HG02852 (cell line): ENCODE results near the gene GARS1.

Experiments used
- ATAC-seq: cut with Tn5 transposase; IDR thresholded peaks from one replicate; pipeline ENCODE4 v1.9.1; 2021; ENCODE audit warnings: mild to moderate bottlenecking, moderate library complexity; ENCODE audit not compliant: unreplicated experiment

Gene GARS1

DNA sequence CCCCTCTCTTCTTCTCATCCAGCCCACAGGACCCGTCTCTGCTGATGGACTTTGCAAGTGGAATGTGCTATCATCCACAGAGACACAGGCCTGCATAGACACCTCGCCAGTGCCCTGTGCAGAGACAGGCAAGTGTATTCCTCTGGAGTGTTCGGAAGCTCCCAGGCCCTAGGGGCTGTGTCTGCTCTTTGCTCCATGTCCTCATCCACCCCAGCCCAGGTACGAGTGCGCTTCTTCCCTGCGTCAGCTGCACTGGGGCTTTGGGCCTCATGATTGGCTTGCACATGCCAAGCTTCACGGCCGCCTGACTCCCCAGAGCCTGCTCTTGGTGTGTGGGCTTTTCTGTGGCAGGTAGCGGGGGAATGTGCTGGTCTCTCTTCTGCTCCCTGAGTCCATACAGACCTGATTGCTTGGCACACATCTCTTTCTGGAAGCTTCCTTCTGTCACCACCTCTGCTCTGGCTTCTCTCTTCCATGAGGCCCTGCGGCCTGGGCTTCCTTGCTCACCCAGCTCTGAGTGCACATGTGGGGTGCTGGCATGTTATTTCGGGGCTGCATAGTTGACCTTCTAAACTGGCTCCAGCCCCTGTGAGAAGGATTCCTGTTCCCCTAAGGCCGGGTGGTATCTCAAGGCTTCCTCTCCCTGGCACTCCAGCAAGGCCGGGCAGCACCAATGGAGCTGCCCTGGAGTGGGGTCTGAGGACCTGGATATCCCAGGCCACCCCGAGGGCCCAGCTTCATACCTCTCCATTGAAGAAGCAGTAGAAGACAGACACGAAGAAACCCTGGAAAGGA lies 59.8 kb downstream of the GARS1 start:
- no peak for ATAC-seq

DNA sequence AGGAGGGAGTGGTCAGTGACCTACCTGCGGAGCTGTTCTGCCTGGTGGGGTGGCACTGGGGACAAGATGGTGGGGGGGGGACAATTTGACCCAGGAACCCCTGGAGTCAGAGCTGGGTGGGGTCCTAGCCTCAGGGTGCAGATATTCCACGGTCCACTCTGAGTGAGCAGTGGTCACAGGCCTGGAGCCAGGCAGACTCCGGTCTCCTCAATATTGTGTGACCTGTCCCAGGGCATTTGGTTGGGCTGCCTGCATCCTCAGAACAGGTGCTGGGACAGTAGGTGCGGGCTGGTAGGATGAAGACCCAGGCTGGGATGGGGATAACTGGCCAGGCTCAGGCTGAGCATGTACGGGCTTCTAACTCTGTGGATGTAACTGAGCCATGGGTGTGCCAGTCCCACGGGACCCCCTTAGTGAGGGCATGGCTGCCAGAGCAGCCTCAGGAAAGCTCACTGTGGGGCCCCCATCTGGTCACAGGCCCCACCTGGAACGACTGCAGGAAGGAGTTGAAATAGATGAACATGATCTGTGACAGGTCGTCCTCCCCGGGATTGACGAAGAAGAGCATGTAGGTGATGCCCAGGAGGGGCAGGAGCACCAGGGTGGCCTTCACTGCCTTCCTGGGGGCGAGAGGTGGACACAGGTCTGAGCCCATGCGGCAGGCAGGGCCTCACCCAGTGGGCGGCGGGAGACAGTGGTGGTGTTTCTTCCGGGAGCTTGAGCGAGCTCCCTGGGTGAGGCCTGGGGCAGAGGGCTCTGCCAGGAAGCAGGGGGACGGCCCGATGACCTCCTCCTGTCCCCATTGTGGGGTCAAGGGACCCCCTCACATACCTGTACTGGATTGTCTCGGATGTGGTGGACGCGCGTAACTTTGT lies 60.7 kb downstream of the GARS1 start:
- no peak for ATAC-seq

DNA sequence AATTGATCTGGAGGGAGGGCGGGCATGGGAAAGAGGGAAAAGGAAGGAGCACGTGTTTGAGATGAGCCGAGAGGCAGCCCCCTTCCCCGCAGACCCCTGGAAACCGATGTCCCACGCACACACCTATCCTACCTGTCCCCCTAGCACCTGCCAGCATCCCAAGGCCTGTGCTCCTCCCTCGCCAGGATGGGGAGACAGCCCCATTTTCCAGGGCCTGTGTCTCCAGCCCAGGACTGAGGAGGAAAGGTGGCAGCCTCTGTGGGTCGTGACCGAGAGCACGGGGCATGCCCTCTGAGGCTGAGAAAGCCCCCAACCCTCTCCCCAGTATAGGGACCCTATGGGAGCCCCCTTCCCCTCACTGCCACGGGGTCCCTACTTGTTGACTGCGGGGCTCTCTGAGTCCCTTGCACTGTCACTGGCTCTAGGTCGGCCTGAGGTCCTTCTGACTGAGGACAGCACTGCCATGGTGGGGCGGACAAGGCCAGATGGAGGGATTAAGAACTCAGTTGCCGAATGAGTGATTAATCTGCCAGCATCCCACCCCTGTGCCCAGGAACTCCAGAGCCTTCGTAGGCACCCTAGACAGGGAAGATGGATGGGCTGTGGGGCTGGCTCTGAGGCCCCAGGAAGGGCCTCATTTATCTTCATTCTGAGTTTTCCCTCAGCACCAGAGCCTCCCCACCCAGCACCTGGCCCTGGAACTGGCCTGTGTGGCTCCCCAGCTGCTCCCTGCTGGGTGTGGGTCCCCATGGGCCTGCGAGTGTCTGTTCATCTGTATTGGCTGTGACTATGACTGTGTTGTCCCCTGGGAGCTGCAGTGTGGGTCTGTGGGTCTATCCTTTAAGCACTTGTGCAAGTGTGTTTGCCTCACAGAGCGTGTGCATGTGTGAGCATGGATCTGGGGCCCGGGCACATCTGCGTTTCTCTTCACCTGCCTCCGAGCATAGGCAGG lies 61.6 kb downstream of the GARS1 start:
- no peak for ATAC-seq

DNA sequence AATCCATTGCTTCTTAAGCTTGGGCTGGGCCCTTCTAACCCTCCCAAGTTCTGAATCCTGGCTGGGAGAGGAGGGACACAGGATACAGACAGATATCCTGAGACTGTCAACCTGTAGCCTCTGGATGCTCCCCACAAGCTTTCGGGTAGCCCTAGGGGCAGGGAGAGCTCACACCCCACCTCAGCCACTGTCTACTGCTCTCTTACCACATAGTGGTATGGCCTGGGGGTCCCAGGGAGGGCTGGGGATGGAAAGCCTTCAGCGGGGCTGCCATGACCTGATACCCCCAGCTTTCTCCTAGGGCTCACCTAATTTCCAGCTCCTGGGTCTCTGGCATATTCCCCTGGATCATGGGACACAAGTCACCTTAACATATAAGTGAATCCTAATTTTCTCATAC lies 62.5 kb downstream of the GARS1 start:
- ATAC-seq: no peak

DNA sequence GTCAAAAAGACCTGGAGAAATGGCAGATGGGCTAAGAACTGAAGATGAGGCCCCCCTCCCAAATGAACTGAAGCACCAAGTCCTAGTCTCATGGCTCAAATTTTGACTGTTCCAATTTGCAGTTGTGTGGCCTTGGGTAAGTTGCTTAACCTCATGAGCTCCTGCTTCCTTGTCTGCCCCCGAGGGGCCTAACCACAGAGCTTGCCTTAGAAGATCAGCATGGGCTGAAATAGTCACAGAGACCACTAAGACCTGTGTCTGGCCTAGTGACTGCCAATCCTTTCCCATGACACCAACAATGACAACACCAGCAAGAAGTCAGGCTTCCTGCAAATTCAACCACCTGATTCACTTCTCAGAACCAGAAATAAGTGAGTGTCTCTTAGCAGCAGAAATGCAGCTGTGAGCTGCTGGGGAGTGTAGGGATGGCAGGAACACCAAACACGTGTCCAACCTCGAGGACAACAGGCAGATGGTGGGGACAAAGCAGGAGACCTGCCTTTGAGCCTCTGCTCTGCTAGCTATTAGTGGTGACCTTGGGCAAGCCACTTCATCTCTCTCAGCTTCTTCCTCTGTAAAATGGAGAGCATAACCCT lies 63.9 kb downstream of the GARS1 start:
- ATAC-seq: no peak

DNA sequence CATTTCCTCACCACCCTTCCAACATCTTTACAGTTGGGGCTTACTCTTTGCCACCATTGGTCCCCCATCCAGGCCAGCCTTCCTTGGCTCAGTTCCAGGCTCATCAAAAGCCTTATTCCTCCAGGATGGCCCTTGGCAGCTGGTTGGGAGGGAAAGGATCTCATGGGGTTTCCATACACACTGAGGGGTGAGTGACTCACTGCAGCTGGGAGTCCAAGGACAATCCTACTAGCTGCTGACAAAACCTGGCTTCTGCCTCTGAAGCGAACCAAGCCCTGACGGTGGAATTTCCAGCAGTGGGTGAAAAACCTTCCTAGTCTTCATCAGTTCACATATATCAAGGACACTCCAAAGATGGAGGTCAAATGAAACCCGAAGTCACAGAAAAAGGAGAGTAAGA lies 64.6 kb downstream of the GARS1 start:
- ATAC-seq: no peak

DNA sequence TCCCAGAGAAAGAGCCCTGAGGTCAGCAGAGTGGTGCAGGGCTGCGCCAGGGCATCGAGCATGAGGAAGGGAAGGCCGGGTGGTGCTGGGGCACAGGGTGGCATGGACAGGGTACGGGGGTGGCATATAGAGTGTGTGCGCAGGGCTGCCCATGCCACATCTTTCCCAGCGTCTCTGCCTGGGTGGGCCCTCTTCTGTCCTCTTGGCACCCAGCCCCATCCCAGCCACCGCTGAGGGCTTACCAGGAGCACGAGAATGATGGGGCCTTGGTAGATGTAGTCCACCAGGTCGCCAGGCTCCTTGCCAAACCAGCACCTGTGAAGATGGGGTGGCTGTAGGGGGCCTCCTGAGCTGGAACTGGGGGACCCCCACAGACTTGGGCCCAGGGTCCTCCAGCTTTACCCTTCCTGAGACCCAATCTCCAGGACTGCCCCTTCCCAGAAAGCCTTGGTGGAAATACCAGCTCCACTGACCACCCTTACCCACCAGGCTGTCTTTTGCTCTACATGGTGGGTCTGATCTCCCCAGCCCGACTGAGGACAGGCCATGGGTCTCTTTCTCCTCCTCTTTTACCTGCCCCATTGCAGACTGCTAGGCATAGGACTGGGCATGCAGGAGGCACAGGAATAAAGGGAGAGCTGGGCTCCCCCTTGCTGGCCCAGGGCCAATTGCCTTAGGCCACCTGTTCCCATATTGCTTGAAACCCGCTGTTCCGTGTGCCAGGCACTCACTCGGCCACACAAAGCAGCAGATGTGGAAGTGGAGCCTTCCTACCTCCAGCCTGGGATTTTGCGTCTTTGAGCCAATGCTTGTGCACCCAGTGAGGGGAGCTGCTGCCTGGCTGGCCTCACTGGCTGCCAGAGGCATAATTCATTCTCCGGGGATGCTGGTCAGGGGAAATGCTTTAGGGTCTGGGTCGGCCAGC lies 65.9 kb downstream of the GARS1 start:
- no peak for ATAC-seq

DNA sequence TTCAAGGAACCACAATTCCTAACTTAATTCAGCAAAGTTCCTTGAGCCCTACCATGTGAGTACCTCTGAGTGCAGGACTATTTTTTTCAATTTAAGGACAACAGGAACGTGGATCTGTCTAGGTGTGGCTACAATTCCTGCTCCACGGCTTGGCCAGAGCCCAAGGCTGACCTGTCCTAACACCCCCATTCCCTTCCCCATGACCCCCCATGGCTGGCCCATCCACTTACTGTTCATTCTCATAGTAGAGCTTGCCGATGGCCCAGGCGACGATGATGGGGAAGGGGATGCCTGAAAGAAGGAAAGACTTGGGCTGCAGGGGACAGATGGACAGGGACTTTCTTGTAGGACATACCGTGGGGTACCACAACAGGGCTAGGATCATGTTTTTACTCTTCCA lies 67.2 kb downstream of the GARS1 start:
- ATAC-seq: no peak

DNA sequence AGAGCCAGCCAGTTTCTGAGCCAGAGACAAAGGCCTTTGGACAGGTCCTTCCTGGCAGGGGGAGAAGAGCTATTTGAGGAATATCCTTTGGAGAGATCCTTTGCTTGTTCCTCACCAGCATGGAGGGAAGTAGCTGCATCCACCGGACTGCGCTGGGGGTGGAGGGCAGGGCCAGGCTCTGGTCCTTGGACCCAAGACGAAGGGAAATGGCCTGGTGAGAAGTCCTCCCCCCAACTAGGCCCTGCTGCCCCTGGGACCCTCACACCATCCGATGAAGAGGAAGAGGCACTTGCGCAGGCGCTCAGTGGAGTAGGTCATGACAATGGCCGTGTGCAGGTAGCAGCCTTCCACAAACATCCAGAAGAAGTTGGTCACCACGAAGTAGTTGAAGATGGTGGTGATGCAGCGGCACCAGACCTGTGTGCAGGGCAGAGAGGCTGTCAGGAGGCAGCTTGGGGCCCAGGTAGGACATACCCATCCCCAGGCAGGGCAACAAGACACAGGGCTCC lies 67.8 kb downstream of the GARS1 start:
- ATAC-seq: no peak

DNA sequence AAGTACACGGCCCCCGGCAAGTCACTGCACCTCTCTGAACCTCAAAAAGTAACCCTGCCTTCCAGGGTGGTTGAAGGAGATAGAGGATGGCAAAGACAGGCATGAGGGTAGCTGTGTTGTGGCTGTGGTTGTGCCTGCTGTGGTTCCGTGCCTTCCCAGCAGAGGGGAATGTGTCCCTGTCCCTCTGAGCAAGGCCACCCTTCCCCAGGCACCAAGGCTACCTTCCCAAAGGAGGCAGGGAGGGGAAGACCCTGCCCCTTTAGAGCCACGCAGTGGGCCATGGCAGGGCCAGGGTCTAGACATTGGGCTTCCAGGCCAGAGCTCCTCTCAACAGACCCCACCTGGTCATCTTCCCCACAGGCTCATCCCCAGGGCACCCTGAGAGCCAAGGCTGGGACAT lies 68.7 kb downstream of the GARS1 start:
- no peak for ATAC-seq

DNA sequence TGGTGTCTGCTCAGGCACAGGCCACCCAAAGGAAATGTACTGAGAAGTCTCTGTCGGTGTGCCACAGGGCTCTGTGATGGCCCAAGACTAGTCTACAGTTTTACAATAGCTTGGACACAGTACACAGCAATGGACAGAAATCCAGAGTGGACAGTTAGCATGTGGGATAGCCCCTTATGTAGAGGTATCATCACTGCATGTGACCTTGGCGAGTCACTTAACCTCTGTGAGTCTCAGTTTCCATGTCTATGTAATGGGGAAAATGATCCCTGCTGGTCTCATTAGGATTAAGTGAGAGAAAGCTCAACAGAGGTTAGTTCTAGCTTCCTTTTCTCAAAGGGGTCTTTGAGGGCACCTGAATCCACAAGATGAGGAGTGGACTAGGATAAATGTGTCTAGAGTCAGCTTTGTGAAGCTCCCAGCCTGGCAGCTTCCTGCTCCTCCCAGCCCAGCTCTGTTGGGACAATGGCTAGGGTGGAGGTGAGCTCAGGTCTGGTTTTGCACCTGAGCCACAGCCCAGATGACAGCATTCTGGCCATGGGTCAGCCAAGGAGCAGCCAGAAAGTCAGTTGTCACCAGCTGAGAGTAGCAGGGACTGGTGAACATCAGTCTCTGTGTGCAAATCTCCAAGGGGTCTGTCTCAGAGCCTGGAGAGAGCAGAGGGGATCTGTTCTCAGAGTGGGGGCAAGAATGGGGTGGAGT lies 69.7 kb downstream of the GARS1 start:
- no peak for ATAC-seq

DNA sequence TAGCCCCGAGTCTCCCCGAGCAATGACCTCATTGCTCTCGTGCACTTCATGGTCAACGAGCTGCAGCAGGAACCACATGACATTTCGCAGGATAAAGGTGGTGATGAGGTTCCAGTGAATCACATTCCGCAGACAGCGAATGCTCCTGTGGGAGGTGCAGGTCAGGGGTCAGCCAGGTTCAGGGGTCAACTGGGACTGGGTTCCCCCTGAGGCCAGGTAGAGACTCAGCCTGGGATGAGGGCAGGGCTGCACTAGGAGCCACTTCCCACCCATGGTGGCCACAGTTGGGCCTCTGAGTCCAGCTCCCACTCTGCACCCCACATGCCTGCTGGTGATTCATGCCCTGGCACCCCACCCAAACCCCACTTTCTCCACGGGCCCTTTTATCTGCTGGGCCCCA lies 70.4 kb downstream of the GARS1 start:
- ATAC-seq: no peak

DNA sequence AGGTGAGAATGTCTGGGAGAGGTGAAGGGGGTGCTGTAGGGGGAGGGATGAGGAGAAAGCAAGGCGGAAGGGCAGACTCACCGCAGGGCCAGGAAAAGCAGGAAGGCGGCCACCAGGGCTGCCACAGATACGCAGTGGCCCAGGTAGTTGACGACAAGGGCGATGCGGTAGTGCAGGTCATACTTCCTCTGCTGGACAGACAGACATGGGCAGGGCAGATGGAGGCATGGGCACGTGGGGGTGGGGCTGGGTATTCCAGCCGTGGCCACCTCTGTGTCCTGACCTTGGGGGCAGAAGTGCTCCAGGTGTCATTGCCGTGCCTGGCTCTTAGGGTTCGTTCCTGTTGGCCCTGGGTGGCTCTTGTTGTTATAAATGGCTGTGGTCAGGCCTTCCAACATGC lies 70.8 kb downstream of the GARS1 start:
- ATAC-seq: no peak

DNA sequence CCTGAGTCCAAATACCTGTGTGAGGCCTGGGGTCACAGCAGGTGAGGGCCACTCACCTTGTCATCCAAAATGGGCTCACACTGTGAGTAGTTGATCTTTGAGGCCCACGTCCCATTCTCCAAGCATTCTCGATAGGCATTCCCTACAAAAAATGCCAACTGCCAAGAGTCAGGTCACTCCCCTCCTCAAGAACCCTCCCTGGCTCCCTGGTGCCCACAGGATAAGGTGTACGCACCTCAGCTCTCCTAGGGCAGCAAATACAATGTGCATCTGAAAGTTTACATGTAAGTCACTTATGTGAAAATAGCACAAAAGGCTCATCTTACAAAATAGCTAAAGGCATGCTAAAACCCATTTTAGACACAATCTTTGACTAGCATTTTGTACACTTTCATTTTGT lies 72.5 kb downstream of the GARS1 start:
- ATAC-seq: no peak

DNA sequence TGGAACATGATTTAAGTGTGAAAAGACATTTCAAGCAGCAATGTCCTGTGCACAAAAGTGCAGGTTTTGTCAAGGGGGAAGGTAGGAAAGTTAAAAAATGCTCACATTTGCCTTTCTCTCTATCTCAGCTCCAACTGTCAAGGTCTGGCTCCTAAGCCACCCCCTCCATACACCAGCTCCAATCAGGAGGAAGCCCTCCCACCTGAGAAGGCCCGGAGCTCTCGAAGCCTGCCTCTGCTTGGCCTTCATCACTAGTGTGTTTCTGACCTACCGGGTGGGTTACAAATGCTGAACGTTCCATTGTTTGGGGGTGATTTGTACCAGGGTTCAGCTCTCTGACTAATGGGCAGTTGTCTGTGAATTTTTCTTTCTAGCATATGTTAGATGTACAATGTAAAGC lies 73.4 kb downstream of the GARS1 start:
- ATAC-seq: no peak

DNA sequence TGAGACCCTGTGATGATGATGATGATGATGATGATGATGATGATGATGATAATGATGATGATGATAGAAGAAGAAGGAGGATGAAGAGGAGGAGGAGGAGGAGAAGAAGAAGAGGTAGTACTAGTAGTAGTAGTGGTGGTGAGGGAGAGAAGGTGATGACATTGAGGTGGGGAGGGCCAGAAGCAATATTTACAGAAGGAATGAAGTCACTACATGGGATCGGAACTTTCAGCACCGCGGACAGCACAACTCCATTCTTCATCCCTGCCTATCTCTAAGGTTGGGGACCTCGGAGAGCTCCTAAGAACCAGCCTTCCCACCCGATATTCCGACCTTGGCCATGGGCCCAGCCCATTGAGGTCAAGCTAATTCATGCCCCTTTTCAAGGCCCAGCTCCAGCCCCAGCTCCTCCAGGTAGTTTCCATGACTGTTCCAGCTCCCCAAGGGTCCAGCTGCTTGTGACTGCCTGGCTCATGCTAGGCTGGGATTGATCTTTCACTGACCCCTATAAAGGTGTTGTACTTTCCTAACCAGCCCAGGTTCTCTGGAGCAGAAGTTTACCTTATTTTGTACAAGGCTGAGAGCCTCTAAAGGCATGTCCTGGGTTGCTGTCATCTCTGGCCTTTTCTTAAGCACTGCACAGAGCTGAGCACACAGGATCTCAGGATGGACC lies 77.3 kb downstream of the GARS1 start:
- ATAC-seq: no peak

DNA sequence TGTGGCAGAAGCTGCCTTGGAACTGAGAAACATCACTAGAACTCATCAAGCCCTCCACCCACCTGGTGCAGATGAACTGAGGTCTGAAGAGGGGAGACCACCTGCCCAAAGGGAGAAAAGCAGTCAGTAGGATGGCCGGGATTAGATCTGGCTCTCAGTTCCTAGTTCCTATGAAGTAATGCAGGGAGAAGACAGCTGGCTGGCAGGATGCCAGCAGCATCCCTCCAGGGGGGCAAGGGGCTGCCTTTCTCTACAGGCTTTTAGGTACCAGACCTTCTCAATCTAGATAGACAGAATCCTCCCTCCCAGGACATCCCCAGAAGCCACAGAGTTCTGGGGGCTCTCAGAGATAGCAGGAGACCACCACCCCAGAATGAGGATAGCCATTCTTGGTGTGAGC lies 79.7 kb downstream of the GARS1 start:
- no peak for ATAC-seq

DNA sequence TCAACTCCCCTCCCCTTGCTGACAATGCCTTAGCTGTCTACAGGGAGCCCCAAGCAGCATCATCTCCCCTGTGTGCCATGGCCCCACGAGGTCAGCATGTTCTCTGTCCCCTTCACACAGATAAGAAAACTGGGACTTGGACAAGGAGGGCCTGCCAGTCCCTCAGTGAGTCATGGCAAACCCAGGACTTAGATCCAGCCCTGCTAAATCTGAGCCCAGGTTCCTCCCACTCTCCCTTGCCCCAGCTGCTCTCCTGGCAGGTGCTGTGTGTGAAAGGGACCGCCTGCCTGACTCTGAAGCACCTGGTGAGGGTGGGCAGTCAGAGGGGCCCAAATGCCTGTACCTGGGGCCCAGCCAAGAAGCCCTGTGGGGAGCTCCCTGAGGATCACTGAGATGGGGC lies 80.2 kb downstream of the GARS1 start:
- no peak for ATAC-seq
